ENCODE measurements around the gene MARF1.
"Not testable (repeated sequence)": the region's sequence is repeated elsewhere in the genome, so short reads cannot be mapped to it uniquely, and the experiment has no call there.

MARF1 gene

DNA sequence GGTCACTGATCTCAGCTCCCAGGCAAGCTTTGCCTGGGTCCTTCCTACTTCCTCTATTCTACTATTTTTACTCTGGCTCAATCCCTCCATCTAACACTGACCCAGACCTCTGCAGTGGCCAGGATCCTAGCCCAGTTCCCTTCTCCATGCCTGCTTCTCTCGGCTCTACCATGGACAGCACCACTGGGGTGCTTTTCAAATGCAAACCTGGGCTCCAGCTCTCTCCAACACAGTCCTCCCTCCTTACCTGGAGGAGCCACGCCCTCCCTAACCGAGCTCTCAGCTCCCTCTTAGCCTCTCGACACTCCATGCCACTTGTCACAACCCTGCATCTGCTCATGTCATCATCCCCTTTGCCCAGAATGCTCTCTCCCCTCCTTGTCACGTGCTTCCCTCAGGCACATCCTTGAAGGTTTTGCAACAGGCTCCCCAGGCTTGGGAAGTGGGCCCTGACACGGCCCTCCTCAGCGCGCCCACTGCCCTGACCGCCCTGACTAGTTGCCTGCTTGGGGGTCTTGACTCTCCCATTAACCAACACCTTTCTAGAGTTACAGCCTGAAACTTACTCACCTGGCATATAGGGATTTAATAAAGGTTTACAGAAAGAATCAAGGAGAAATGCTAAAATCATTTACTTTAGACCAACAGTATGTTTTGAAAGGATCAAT lies 41.6 kb downstream of the MARF1 start:
- no peak for DNase-seq (ENCODE audit: low read depth)

- DNase-seq (ENCODE audit: low read depth), result no peak
Observed at GRCh38 chr16:15599303-15600070, 43.5 kb downstream of the MARF1 start.

- DNase-seq (ENCODE audit: low read depth), result no peak
Observed at GRCh38 chr16:15598648-15599190, 44.2 kb downstream of the MARF1 start.

- DNase-seq (ENCODE audit: low read depth), result no peak
Observed at GRCh38 chr16:15597822-15598647, 44.9 kb downstream of the MARF1 start.

- DNase-seq (ENCODE audit: low read depth), result no peak
Observed at GRCh38 chr16:15597135-15597534, 45.8 kb downstream of the MARF1 start.

GRCh38 chr16:15594711-15595320 lies 48.1 kb downstream of the MARF1 start:
- no peak for DNase-seq (ENCODE audit: low read depth)

DNA sequence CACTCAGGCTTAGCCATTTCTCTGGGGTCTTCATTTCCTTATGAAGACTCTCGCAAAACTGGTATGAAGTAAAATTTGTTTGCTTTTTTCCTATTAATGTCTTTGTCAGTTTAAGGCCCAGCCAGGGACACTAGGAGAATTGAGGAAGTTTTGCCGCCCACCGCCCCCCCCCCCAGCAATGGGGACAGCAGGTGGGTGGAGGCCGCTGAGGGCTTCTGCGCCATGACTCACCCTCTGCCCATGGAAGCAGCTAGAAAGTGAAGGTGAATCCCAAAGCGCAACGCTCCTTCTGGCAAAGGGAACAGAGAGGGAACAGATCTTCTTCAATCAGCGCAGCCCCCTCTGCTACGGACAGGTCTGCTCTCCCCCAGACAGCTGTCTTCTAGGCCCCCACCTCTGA lies 49.7 kb downstream of the MARF1 start:
- DNase-seq (ENCODE audit: low read depth), result no peak

GRCh38 chr16:15592324-15592723 lies 50.6 kb downstream of the MARF1 start:
- DNase-seq (ENCODE audit: low read depth), result peak; percentile 25

- no peak for DNase-seq (ENCODE audit: low read depth)
Observed at GRCh38 chr16:15587152-15587825, 55.7 kb downstream of the MARF1 start.

GRCh38 chr16:15586716-15587115 lies 56.2 kb downstream of the MARF1 start:
- no peak for DNase-seq (ENCODE audit: low read depth)

DNA sequence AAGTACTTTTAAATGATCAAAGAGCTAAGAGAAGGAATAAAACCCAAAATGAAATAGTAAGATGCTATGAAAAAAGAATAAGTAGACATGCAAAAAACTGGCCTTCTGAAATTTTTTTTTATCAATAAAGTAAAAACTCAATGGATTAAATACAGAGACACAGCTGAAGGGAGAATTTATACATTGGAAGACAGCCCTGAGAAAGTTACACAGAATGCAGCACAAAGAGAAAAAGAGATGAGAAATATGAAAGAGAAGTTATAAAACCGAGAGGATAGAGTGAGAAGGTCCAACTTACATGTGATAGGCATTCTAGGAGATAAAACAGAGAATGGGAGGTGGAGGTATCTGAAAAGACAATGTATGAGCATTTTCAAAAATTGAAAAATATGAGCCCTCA lies 57.0 kb downstream of the MARF1 start:
- DNase-seq (ENCODE audit: low read depth), result no peak

- DNase-seq (ENCODE audit: low read depth), result no peak
Observed at GRCh38 chr16:15583526-15583925, 59.4 kb downstream of the MARF1 start.

DNA sequence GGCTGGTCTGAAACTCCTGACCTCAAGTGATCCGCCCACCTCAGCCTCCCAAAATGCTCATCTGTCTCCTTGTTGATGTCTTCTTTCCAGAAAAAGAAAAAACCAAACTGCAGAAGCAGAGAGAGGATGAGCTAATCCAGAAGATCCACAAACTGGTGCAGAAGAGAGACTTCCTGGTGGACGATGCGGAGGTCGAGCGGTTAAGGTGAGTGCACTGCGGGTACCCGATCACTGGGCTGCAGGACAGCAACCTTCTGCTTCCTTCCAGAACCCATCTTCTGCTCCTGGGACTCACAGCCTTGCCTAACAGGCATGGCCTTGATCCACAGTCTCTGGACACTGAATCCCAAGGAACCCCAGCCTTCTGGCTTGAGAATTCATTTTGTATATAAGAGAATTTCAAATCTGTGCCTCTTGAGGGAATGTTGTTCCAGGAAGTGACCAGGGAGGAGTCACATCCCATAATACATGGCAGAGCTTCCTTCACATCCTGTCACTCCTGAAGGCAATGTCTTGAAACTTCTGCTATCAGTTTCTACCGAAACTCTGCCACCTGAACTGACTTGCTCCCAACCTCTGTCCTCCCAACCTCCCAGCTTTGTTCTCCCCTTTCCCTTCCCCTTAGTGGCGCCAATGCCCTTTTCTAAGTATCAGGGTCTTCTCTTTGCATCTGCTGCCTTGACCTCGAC lies 61.7 kb downstream of the MARF1 start:
- DNase-seq (ENCODE audit: low read depth), result no peak

- DNase-seq (ENCODE audit: low read depth), result no peak
Observed at GRCh38 chr16:15578824-15579223, 64.1 kb downstream of the MARF1 start.

DNA sequence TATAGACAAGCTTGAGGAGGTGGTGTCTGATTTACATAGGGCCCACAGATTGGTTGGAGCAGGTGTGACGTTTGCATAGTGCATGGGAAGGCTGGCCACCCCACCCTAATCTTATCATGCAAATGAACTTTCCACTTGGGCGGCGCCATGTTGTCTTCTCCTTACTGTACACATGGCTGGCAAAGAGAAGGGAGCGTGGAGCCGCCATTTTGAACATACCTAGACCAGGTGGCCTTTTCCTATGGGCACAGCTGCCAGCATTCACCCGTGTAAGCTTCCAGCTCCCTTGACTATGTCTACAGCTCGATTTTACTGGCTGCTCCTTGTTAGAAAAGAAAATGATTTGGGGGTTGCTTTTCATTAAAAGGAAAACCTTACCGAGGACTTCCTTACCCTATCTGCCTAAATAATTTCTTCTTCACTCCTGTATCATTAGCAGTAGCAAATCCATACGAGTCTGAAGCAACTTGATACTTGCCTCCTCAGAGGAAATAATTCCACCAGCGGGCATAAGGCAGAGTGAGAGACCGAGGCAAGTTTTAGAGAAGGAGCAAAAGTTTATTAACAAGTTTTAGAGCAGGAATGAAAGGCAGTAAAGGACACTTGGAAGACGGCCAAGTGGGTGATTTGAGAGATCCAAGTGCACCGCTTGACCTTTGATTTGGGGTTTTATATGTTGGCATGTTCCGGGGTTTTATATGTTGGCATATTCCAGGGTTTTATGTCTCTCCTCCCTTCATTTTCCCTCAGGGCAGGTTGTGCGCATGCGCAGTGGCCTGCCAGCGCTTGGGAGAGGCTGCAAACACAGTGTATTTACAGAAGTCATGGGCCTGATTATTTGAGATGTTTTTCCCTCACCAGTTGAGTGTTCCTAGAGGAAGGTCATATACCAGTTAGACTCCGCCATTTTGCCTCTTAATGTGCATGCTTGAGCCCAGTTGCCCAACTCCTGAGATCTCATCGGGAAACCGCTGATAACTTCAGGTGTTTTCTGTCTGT lies 65.7 kb downstream of the MARF1 start:
- DNase-seq (ENCODE audit: low read depth), result no peak

- DNase-seq (ENCODE audit: low read depth), result no peak
Observed at GRCh38 chr16:15575293-15576049, 67.5 kb downstream of the MARF1 start.

- DNase-seq (ENCODE audit: low read depth), result no peak
Observed at GRCh38 chr16:15574614-15574948, 68.4 kb downstream of the MARF1 start.

DNA sequence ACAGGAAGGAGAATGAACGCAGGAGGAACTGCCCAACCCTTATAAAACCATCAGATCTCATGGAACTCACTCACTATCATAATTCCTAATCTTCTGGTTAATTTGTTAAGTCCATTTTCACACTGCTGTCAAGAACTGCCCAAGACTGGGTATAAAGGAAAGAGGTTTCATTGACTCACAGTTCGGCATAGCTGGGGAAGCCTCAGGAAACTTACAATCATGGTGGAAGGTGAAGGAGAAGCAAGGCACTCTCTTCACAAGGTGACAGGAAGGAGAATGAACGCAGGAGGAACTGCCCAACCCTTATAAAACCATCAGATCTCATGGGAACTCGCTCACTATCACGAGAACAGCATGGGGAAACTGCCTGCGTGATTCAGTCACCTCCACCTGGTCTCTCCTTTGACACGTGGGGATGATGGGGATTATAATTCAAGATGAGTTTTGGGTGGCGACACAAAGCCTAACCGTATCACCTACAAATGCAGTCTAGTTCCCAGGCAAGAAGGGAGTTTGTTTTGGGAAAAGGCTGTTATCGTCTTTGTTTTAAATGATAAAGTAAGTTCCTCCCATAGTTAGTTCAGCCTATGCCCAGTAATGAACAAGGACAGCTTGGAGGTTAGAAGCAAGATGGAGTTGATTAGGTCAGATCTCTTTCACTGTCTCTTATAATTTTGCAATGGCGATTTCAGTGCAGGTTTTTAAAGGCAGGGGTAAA lies 68.9 kb downstream of the MARF1 start:
- not testable (repeated sequence) for DNase-seq (ENCODE audit: low read depth)

Measured in activated gamma-delta T cell treated with anti-CD3 and anti-CD28 coated beads, Interleukin-2, amount 50 U/mL, for 16 hours (primary cell).